HG03045 (cell line): Measurements from ENCODE around the gene ADORA1.

Experiments used
- ATAC-seq: cut with Tn5 transposase; IDR thresholded peaks from one replicate; pipeline ENCODE4 v1.9.1; 2021; ENCODE audit warnings: mild to moderate bottlenecking, moderate library complexity; ENCODE audit not compliant: unreplicated experiment

Gene ADORA1

GRCh38 chr1:203210350-203210749, 82.8 kb downstream of the ADORA1 start:
- no peak for ATAC-seq

- ATAC-seq, result no peak
Observed at GRCh38 chr1:203210988-203211387, 83.5 kb downstream of the ADORA1 start.

GRCh38 chr1:203211812-203212211, 84.3 kb downstream of the ADORA1 start:
- no peak for ATAC-seq

GRCh38 chr1:203213126-203213525, 85.6 kb downstream of the ADORA1 start:
- no peak for ATAC-seq

GRCh38 chr1:203214871-203215270, 87.3 kb downstream of the ADORA1 start:
- ATAC-seq, result no peak

GRCh38 chr1:203215573-203215972, 88.0 kb downstream of the ADORA1 start:
- no peak for ATAC-seq

- no peak for ATAC-seq
Observed at GRCh38 chr1:203216274-203217138, 89.0 kb downstream of the ADORA1 start.
